HuH-7.5 (cell line): ENCODE results near the gene VAV2.
A peak's percentile ranks its signal among the peaks of the same experiment; 100 is the strongest.

Experiments used
- DNase-seq: peaks from one replicate; pipeline ENCODE4 v3.0.0; 2011; ENCODE audit warnings: low spot score

The VAV2 gene

DNA sequence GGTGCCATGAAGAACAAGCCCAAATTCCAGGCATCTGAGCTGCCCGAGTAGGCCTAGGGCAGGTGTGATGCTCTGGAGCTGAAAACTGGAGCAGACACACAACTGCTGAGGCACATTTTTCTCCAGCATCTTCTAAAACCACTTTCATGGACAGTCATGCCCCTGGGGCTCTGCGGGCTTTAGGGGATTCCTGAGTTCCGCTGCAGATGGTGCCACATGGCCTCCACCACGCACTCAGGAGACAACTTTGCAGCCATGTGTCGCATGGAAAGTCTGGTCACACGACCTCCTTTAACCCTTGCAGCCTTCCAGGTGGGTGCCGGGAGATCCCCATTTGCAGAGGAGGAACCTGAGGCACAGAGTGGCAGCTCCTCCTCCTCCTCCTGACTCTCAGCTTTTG lies 141.2 kb downstream of the VAV2 start:
- DNase-seq, result no peak

DNA sequence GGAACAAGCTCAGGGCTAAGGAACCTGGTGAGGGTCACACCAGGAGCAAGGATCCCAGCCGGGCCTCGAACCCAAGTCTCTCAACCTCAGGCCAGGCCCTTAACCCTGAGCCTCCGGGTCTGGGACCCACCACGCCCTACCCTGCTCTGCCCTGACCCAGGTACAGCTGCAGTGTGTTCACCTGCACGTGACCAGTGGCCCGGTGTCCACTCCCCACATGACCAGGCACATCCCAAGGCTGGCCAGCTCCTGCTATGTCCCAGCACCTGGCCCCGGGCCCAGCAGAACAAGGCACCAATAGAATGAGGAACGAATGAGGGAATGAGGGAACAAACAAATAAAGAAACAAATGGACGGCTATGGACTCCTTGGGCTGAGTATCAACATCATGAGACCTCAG lies 142.0 kb downstream of the VAV2 start:
- no peak for DNase-seq

DNA sequence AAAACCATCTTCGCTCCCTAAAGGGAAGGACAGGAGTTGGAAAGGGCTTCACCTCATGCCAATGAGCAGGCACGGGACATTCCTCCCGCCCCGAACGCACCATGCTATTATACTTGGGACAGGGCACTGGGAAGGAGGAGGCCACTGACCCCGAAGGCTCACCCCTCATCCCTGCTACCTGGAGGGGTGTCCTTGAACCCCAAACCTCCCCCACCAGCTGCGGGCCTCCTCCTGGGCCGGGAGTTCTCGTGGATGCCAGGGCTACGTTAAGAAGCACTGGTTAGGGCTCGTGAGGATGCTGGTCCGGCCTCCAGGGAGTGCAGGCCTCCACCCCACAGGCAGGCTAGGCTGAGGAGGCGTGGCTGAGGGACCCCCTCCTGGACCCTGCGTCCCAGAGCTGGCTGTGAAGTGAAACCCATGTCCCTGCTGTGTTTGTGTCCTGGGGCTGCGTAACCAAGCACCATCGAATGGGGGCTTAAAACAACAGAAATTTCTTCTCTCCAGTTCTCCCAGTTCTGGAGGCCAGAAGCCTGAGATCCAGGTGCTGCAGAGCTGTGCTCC lies 142.9 kb downstream of the VAV2 start:
- no peak for DNase-seq

GRCh38 chr9:133848471-133849109 lies 143.5 kb downstream of the VAV2 start:
- no peak for DNase-seq

DNA sequence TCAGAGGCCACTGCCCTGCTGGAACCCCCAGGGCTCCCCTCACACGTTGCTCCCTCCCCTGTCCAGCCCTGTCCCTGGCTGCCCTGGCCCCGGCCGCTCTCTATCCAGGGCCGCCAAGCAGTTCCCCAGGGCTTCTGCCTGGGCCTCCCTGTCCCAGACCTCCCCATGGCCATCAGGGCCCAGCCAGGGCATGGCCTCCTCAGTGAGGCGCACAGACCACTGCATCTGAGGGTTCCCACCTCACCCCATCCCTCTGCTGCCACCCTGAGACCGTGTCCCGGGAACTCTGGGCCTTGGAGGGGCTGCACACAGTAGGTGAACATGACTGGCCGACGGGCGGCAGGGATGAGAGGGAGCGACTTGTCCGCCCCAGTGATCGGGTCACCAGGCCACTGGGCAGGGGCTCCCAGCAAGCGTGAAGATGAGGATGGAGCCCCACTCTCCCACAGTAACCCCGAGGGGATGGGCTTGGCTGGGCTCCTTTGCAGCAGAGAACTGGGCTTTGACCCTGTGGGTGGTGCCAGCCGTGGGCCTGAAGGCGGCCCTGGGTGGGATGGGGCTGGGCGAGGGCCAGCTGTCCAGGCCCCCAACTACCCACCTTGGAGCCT lies 145.5 kb downstream of the VAV2 start:
- DNase-seq, result no peak

DNA sequence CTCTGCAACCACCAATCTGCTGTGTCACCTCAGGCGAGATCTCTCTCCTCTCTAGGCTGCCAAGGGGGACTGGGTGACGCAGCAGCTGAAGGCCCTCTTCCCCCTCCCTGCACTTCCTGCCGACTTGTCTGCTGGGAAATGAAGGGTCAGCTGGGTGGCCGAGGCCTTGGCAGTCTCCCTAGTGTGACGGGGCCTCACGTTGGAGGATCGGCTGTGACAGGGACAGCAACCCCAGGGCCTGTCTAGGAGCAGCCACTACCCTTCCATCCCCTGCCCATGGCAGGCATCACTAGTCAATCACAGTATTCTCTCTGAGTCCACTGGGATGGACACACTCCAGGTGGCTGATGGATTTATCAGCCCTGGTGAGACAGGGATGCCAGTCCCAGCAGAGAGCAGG lies 146.7 kb downstream of the VAV2 start:
- DNase-seq, result no peak

DNA sequence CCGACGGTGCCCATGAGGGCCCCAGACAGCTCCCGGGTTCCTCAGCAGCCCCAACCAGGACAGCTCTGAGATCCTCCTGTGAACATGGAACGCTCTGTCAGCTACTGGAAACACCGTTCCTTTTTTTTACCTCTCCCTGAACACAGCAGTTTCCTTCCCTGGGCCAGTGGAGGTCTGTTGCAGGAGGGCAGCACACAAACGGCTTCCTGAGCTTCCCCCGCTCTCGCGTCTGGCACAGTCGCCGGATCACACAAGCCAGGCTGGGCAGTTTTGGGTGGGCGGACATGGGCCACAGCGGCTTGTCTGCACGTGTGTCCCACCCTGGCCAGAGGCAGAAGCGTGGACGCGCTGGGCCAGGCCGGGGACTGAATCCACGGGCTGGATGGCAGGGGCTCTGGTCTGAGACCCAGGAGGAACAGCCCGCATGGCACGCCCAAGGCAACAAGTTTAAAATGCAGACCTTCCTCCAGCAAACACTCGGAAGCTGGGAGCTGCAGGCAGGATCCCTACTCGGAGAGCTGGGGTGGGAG lies 147.2 kb downstream of the VAV2 start:
- DNase-seq, result no peak

GRCh38 chr9:133844398-133844784 lies 147.7 kb downstream of the VAV2 start:
- DNase-seq, result no peak

- no peak for DNase-seq
These were observed 148.2 kb downstream of the VAV2 start for GRCh38 chr9:133843751-133844397.

DNA sequence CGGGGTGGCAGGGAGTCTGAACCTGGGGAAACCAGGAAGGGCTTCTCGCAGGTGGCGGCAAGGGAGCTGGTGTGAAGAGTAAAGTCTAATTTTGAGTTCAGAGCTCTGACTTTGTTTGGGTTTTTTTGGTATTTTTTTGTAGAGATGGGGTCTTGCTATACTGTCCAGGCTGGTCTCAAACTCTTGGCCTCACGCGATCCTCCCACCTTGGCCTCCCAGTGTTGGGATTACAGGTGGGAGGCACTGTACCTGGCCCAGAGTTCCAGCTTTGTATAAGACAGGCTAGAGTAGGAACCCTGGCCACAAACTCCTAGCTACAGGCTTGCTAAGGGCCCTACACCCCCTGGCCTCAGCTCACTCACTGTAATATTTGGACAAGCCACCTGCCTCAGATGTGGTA lies 148.9 kb downstream of the VAV2 start:
- no peak for DNase-seq

DNA sequence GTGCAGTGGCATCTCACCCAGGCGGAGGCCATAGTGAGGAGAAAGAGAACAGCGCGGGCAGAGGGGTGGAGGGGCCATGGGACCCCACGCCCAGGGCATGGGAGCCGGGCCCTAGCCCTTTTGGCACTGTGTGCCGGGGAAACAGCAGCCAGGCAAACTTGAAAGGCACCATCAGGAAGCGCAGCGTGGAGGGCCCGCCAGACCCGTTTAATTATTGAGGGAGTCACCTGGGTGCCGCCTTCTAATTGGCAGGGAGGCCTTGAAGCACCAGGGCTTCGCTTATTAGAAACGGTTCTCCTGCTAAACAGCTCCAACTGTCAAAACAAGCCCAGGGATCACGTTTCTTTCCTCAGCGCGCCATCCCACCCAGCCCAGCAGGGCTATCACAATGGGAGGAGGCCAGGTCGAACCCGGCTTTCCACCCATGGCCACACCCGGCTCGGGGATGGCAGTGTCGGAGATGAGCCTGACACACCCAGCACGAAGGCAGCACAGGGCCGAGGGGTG lies 149.3 kb downstream of the VAV2 start:
- no peak for DNase-seq

- no peak for DNase-seq
These were observed 149.9 kb downstream of the VAV2 start for GRCh38 chr9:133842174-133842573.

DNA sequence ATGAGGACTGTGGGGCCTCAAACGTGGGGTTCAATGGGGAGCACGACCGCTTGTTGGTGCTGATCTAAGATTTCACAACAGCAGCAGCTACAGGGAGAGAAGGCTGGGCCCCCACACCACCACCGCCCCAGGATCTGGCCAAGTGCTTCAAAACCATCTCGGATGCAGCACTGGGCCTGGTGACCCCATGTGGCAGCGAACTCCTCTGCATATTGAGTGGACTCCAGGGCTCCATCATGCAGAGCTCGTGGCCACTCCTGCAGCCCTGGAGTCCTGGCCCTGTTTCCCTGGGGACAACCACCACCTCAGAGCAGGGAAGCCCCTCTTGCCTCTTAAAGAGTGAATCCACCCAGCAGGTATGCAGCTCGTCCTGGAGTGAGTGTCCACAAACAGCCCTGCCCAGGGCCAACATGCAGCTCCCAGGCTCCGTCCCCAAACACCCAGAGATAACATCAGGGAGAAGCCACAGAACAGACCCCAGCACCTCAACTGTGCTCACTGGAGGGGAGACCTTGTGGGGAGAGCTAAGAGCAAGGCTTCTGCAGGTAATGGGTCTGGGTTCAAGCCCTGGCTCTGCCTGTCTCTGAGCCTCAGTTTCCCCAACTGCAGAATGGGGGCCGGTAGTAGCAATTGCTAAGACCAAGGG lies 150.8 kb downstream of the VAV2 start:
- no peak for DNase-seq

DNA sequence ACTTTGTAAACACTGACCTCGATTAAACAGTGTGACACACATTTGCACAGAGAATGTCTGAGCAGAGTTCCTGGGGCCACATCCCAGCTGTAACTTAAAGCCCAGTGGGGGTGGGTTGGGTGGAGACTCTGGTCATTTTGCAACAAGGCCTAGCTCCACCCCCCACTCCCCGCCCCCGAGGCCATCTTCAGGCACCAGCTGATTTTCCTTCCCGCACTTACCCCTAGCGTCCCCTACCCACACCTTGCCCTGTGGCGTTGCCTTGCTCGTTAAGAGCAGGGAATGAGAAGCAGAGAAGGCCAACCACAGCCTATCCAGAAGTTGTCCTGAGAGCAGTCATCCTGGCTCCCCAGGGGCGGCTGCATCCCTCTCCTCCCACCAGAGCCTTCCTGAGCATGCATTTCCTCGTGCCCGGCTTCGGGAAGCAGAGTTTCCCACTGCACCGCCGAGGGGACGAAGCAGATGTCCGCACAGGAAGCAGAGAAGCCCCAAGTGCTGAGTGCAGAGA lies 152.2 kb downstream of the VAV2 start:
- peak; percentile 73 for DNase-seq

GRCh38 chr9:133838859-133839507 lies 153.1 kb downstream of the VAV2 start:
- no peak for DNase-seq

DNA sequence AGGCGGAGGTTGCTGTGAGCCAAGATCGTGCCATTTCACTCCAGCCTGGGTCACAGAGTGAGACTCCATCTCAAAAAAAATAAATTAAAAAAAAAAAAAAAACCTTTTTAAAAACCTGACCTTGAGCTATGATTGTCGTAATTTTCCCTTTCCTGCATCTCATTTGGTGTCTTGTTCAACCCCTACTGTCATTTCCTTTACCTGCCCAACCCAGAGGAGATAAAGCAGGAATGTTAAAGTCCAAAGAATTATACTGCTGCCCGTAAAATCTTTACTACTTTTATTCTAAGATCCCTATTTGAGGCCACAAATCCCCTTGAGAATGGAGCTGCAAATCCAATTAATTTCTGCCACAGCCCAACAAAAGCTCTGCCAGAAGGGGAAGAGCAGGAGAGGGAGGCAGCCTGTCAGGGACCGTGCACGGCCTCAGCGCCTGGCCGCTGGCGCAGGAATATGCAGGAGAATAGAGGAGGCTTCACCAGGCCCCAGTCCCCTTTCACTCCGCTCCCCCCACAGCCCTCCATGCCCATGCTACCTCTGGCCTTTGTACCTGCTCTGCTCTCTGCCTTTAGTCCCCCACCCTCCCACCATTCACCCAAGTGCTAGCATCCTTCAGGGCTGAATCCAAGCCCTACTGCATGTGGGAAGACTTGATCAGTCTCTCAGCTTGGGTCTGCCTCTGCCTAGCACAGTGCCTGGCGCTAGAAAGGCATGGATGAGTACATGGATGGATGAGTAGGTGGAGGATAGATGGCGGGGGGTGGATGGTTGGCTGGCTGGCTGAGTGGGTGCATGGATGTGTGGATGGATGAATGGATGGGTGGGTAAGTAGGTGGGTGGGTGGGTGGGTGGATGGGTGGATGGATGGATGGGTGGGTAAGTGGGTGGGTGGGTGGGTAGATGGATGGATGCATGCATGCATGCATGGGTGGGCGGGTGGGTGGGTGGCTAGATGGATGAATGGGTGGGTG lies 154.2 kb downstream of the VAV2 start:
- no peak for DNase-seq

DNA sequence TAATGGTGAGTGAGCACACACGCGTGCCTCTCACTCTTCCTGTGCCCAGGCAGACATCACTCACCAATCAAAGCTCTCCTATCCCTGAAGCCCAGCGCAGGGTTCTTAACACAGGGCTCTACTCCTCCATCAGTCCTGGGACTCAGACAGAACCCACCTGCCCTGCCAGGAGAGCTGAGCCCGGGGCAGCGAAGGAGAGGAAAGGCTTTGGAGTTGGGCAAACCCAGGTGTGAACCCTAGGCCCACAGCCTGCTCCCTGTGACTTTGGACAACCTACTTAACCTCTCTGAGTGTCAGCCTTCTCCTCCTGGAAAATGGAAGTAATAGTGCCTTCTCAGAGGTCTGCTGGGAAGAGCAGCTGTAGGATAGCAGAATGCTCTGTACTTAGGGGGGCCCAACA lies 155.3 kb downstream of the VAV2 start:
- no peak for DNase-seq

DNA sequence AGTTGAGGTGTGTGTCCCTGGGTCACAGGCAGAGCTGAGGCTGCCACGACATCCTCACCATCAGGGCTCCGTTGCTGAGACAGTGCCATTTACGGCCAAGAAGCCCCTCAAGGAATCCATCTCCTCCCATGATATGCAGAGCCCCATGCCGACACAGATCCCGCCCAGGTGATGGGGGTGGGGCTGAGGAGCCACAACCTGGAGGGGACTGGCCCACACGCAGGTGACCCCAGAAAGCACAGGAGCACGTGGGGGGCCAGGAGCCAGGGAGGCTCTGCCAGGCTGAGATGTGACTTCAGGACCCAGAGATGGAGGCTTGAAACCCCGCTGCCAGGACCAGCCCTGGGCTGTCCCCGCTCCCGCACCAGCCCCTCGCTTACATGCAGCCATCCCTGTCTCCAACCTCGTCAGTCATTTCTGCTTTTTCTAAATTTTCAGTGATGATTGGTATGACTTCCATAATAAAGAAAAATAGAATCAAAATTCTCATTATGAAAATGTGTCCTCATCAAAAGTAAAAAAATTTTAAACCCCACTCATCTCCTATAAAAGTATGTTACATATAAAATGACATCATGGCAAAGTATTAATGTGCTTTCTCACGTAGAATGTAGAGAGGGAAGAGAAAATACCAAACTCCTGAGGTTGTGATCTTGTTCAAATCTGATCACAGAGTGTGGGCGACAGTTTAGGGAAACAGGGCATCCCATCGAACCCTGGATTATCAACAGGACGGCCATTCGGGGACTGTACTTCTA lies 155.9 kb downstream of the VAV2 start:
- no peak for DNase-seq

DNA sequence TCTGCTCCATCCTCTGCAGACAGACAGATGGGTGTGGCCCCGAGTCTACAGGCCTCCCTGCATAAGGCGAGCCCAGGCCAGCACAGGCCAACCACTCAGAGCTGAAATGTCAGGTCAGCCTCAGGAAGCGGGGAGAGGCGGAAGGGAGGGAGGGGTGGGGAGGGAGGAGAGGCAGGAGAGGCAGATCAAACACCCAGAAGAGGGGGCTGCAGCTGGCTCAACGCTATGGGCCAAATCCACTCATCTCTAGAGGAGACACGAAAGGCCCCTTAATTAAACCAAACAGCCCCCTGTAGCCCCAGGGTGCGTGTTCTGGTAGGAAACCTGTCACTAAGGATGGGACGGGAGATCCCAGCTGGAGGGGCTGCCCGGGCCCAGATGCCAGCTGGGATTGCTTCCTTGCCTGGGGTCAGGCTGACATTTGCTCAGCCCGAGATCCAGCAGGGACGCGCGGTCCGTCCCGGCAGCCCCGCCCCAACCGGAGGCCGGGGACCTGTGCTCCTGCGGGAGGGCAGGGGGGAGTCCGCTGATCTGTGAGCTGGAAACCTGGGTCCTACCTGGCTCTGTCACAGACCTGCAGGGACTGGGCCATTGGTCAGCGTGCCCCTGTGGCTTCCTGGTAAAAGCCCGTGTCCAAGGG lies 156.7 kb downstream of the VAV2 start:
- DNase-seq, result no peak
